Calu3 (cell line): ENCODE results near the gene GTF2F2. TPM values are rescaled to one million over a fixed set of nuclear protein-coding genes. Genes with fewer than 3 reads are reported as not detected.

Source experiments
- BruUV-seq: library from RNA; stranded (reverse); fragments of 400-500 nt; replicated peaks from 2 replicates; lab custom pipeline; 2021; lab: Mats Ljungman, UMichigan
- CTCF ChIA-PET: fragments of 300-600 bp; sonication (Branson Sonifier 250); formaldehyde crosslinking; loops from one replicate; lab custom pipeline; 2022; ENCODE audit warnings: antibody characterized with exemption; lab: Charles Lee
- DNase-seq: peaks from one replicate; pipeline ENCODE4 v3.0.0; 2022
- H3K27ac Mint-ChIP-seq: one replicate; pipeline ENCODE4 v1.8.0; 2022; ENCODE audit warnings: mixed read lengths; ENCODE audit not compliant: unreplicated experiment
- H3K27me3 Mint-ChIP-seq: one replicate; pipeline ENCODE4 v1.8.0; 2022; ENCODE audit warnings: mixed read lengths; ENCODE audit not compliant: unreplicated experiment
- H3K36me3 Mint-ChIP-seq: one replicate; pipeline ENCODE4 v1.8.0; 2022; ENCODE audit warnings: mild to moderate bottlenecking, moderate library complexity, mixed read lengths; ENCODE audit not compliant: insufficient read depth, unreplicated experiment
- H3K4me1 Mint-ChIP-seq: one replicate; pipeline ENCODE4 v1.8.0; 2022; ENCODE audit warnings: mild to moderate bottlenecking, low read depth, mixed read lengths; ENCODE audit not compliant: unreplicated experiment
- H3K4me3 Mint-ChIP-seq: one replicate; pipeline ENCODE4 v1.8.0; 2022; ENCODE audit warnings: mild to moderate bottlenecking, low read depth, moderate library complexity, mixed read lengths; ENCODE audit not compliant: unreplicated experiment
- H3K9me3 Mint-ChIP-seq: one replicate; pipeline ENCODE4 v1.8.0; 2022; ENCODE audit warnings: low read depth, mixed read lengths; ENCODE audit not compliant: unreplicated experiment
- CTCF ChIP-seq: fragments of 200-600 bp; IDR thresholded peaks from one replicate; pipeline ENCODE4 v1.8.0; 2022; ENCODE audit warnings: antibody characterized with exemption; ENCODE audit not compliant: unreplicated experiment
- intact Hi-C: fragments of 100-400 bp; cut with micrococcal nuclease; formaldehyde crosslinking; loops from one replicate; pipeline ENCODE4 v1.10.0; 2022; ENCODE audit not compliant: unreplicated experiment
- total RNA-seq: library from RNA; stranded (reverse); gene quantifications from 2 replicates; pipeline ENCODE4 v1.2.3, GENCODE V29; 2022

GTF2F2 gene
- total RNA-seq, 1 experiment from 2014 or later, result 23.9 TPM

- Mint-ChIP-seq H3K36me3 (peaks cover 5% of the 10 kb centered on the region), H3K4me3 (no peak overlapping the region), H3K27ac (no peak overlapping the region), H3K9me3 (no peaks in the 10 kb centered on the region), H3K4me1 (peaks cover 22% of the 10 kb centered on the region), H3K27me3 (no peaks in the 10 kb centered on the region)
- CTCF ChIA-PET, result no interaction called here
- DNase-seq, result no peak
- intact Hi-C loops, result no loop called here
- TF ChIP-seq CTCF, result no peak
- BruUV-seq, result no TSS peak
Measured at GRCh38 chr13:45314822-45315221, 194.5 kb downstream of the GTF2F2 start.

- peaks cover 7% of the 10 kb centered on the region for H3K36me3 Mint-ChIP-seq
- BruUV-seq, result no TSS peak
Measured at GRCh38 chr13:45315520-45316167, 195.3 kb downstream of the GTF2F2 start.

GRCh38 chr13:45316338-45316737 lies 196.0 kb downstream of the GTF2F2 start:
- no peak for DNase-seq
- no TSS peak for BruUV-seq
- H3K36me3 Mint-ChIP-seq, result peaks cover 9% of the 10 kb centered on the region
- TF ChIP-seq CTCF, result no peak
- no peak overlapping the region for H3K27ac Mint-ChIP-seq
- H3K9me3 Mint-ChIP-seq, result no peaks in the 10 kb centered on the region
- no peaks in the 10 kb centered on the region for H3K27me3 Mint-ChIP-seq
- peaks cover 13% of the 10 kb centered on the region for H3K4me1 Mint-ChIP-seq
- peak overlapping the region; percentile 44 for H3K4me3 Mint-ChIP-seq
- intact Hi-C loops, result no loop called here
- CTCF ChIA-PET, result no interaction called here

More at GRCh38 chr13:45315520-45316167, 195.3 kb downstream of the GTF2F2 start:
- intact Hi-C loops, result no loop called here
- Mint-ChIP-seq H3K4me3 (peak overlapping the region; percentile 44), H3K27ac (no peak overlapping the region), H3K4me1 (peaks cover 20% of the 10 kb centered on the region), H3K9me3 (no peaks in the 10 kb centered on the region), H3K27me3 (no peaks in the 10 kb centered on the region)
- CTCF ChIA-PET, result no interaction called here
- TF ChIP-seq CTCF, result no peak
- no peak for DNase-seq

- peaks cover 6% of the 10 kb centered on the region for H3K36me3 Mint-ChIP-seq
- H3K4me1 Mint-ChIP-seq, result peaks cover 12% of the 10 kb centered on the region
- no peak overlapping the region for H3K4me3 Mint-ChIP-seq
- no peak overlapping the region for H3K27ac Mint-ChIP-seq
- TF ChIP-seq CTCF, result no peak
- no peaks in the 10 kb centered on the region for H3K27me3 Mint-ChIP-seq
- BruUV-seq, result no TSS peak
- CTCF ChIA-PET, result no interaction called here
- no peaks in the 10 kb centered on the region for H3K9me3 Mint-ChIP-seq
- no peak for DNase-seq
- intact Hi-C loops, result no loop called here
Measured at GRCh38 chr13:45316996-45317395, 196.7 kb downstream of the GTF2F2 start.
